ENCODE measurements around the gene ZFAND6.

ZFAND6 gene

DNA sequence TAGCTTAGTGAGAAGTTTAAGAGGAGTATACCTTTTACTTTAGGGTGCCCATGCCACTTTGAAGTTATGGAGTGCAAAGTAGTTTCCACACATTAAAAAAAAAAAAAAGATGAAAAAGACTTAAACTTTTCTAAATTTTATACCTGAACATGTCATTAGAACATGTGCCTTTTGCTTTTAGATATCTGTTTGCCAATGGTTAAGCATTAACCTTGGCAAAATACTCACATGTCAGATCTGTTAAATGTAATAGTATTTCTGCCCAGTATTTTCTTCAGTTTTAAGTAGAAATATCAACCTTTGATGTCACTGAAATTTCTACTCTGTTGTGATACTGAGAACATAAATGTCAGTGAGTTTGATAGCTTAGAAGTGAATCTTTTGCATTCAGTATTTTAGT, 12.2 kb downstream of the ZFAND6 start:
- peaks cover 1% of the 10 kb centered on the region; the same call in 1 of the 2 replicates for H3K4me1 ChIP-seq (ENCODE audit: control insufficient read depth, insufficient read depth, low read length)
- no peak overlapping the region for H3K27ac ChIP-seq (ENCODE audit: low read length)
- H3K4me3 ChIP-seq (ENCODE audit: low read length): no peak overlapping the region
- H3K9me3 ChIP-seq (ENCODE audit: control insufficient read depth, insufficient read depth, low read length): no peaks in the 10 kb centered on the region
- no peaks in the 10 kb centered on the region for H3K27me3 ChIP-seq (ENCODE audit: control insufficient read depth, insufficient read depth, low read length)
- no peaks in the 10 kb centered on the region for H3K36me3 ChIP-seq (ENCODE audit: control insufficient read depth, insufficient read depth, low read length)
- no peak for DNase-seq (ENCODE audit: low read depth, low spot score)

DNA sequence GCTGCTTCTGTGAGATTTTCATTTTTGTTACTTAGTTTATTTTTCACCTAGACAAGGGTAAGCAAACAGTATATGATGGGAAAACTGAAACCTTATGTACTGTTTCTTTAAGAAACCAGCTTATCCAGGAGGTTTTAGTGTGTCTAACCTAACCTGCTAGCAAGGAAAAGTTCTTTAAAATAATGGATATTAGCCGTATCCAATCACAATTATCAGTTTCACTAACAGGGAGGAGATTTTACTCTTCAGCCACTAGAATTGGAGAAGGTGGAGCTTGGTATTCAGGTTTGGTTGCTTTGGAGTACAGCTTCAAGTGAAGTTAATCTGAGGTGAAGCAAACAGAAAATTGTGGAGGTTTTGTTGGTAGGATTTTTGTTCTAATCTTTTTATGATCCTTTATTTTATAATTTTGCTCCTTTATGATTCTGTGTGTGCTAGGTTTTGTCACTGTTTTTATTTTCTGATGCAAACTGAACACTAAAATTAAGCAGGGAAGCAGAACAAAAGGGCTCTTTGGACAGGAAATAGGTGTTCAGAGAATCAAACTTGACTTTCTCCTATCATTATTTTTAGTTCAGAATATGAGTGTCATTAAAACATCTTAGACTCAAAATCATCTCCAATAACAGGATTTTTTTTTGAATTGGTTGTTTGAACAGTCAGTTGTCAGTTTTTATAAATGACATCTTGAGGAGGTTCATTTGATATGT, 13.0 kb downstream of the ZFAND6 start:
- H3K4me1 ChIP-seq (ENCODE audit: control insufficient read depth, insufficient read depth, low read length): no peaks in the 10 kb centered on the region
- H3K27ac ChIP-seq (ENCODE audit: low read length): no peak overlapping the region
- H3K36me3 ChIP-seq (ENCODE audit: control insufficient read depth, insufficient read depth, low read length): no peaks in the 10 kb centered on the region
- WGBS (ENCODE audit: insufficient coverage, insufficient read length): no CpG with 5 or more reads among the region's 1 CpG
- no peaks in the 10 kb centered on the region for H3K9me3 ChIP-seq (ENCODE audit: control insufficient read depth, insufficient read depth, low read length)
- no peak overlapping the region for H3K4me3 ChIP-seq (ENCODE audit: low read length)
- DNase-seq (ENCODE audit: low read depth, low spot score): peak; percentile 48
- H3K27me3 ChIP-seq (ENCODE audit: control insufficient read depth, insufficient read depth, low read length): no peaks in the 10 kb centered on the region

- H3K36me3 ChIP-seq (ENCODE audit: control insufficient read depth, insufficient read depth, low read length): no peaks in the 10 kb centered on the region
- H3K4me1 ChIP-seq (ENCODE audit: control insufficient read depth, insufficient read depth, low read length): no peaks in the 10 kb centered on the region
- H3K27me3 ChIP-seq (ENCODE audit: control insufficient read depth, insufficient read depth, low read length): no peaks in the 10 kb centered on the region
- H3K4me3 ChIP-seq (ENCODE audit: low read length): no peak overlapping the region
- H3K27ac ChIP-seq (ENCODE audit: low read length): no peak overlapping the region
- H3K9me3 ChIP-seq (ENCODE audit: control insufficient read depth, insufficient read depth, low read length): no peaks in the 10 kb centered on the region
- no peak for DNase-seq (ENCODE audit: low read depth, low spot score)
- no CpG with 5 or more reads among the region's 3 CpGs for whole genome bisulfite sequencing (ENCODE audit: insufficient coverage, insufficient read length)
Measured at GRCh38 chr15:80073197-80073596, 13.7 kb downstream of the ZFAND6 start.

DNA sequence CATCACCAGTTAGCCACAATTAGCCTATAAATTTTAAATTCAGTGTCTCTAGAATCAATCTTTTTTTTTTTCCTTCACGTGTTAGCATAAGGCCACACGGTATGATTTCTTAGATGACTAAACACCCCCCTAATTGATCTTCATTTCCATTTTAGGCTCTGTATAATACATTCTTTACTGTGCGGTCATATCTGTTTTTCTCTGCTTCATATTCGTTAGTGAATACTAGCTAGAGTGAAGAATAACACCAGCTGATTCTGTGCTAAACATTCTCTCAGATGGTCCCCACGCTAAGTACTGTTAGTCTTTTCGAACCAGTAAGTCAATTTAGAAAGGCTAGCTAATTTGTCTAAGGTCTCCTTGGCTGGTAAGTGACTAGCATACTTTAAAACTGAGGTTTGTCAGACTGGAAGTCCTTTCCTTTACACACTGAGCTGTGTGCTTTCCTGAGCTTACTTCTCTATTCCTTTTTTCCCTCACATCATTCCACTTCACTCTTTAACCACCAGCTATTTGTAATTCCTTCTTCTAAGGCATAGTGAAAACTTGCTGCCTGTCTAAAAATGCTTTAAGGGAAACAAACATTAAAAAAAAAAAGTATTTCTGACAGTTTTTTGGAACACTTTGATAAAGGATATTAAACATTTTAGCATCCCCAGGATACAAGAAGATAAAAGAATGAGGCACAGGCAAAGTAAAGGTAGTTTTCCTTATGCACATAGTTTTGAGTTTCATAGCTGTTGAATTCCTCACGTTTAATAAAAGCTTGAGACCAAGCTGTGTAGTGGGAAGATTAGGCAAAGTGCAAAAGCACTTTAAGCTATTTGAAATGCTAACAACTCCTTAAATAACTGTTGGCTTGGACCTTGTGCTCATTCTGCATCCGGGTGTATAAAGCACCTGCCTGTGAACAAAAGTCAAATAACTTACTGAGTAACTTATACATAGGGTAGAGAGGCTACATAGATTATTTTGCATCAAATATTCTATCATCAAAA, 17.1 kb downstream of the ZFAND6 start:
- no peak overlapping the region for H3K27ac ChIP-seq (ENCODE audit: low read length)
- no peak for DNase-seq (ENCODE audit: low read depth, low spot score)

GRCh38 chr15:80081390-80081789, 21.9 kb downstream of the ZFAND6 start:
- no peak for DNase-seq (ENCODE audit: low read depth, low spot score)
- no CpG with 5 or more reads among the region's 2 CpGs for WGBS (ENCODE audit: insufficient coverage, insufficient read length)
- Histone ChIP-seq H3K27me3 (ENCODE audit: control insufficient read depth, insufficient read depth, low read length) (no peaks in the 10 kb centered on the region), H3K4me3 (ENCODE audit: low read length) (no peak overlapping the region), H3K9me3 (ENCODE audit: control insufficient read depth, insufficient read depth, low read length) (no peaks in the 10 kb centered on the region), H3K36me3 (ENCODE audit: control insufficient read depth, insufficient read depth, low read length) (no peaks in the 10 kb centered on the region), H3K27ac (ENCODE audit: low read length) (no peak overlapping the region), H3K4me1 (ENCODE audit: control insufficient read depth, insufficient read depth, low read length) (no peaks in the 10 kb centered on the region)

More for the DNA sequence above, 17.1 kb downstream of the ZFAND6 start:
- no peaks in the 10 kb centered on the region for H3K9me3 ChIP-seq (ENCODE audit: control insufficient read depth, insufficient read depth, low read length)
- H3K4me1 ChIP-seq (ENCODE audit: control insufficient read depth, insufficient read depth, low read length): no peaks in the 10 kb centered on the region
- no peaks in the 10 kb centered on the region for H3K27me3 ChIP-seq (ENCODE audit: control insufficient read depth, insufficient read depth, low read length)
- WGBS (ENCODE audit: insufficient coverage, insufficient read length): no CpG with 5 or more reads among the region's 8 CpGs
- no peaks in the 10 kb centered on the region for H3K36me3 ChIP-seq (ENCODE audit: control insufficient read depth, insufficient read depth, low read length)
- H3K4me3 ChIP-seq (ENCODE audit: low read length): no peak overlapping the region

DNA sequence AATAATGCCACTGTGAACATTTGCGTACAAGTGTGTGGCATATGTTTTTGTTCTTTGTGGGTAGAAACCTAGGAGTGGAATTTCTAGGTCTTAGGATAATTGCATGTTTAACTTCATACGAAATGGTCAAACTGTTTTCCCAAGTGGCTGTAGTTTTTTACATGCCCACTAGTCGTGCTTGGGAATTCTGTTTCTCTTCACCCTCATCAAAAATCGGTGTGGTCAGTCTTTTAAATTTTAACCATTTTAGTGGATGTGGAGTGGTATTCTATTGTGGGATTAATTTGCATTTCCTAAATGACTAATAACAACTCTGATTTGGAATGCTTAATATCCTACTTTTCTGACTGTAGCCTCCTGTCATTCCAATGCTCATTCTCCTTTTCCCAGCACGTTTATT, 27.6 kb downstream of the ZFAND6 start:
- no CpG with 5 or more reads among the region's 5 CpGs for WGBS (ENCODE audit: insufficient coverage, insufficient read length)

GRCh38 chr15:80090041-80090440, 30.6 kb downstream of the ZFAND6 start:
- no peak for DNase-seq (ENCODE audit: low read depth, low spot score)
- Histone ChIP-seq H3K36me3 (ENCODE audit: control insufficient read depth, insufficient read depth, low read length) (no peaks in the 10 kb centered on the region), H3K27ac (ENCODE audit: low read length) (no peak overlapping the region), H3K27me3 (ENCODE audit: control insufficient read depth, insufficient read depth, low read length) (no peaks in the 10 kb centered on the region), H3K4me1 (ENCODE audit: control insufficient read depth, insufficient read depth, low read length) (0 out of 2 replicates have a peak, but pooled peaks cover 1% of the 10 kb centered on the region), H3K4me3 (ENCODE audit: low read length) (no peak overlapping the region), H3K9me3 (ENCODE audit: control insufficient read depth, insufficient read depth, low read length) (no peaks in the 10 kb centered on the region)
- WGBS (ENCODE audit: insufficient coverage, insufficient read length): no CpG with 5 or more reads among the region's 1 CpG

More for the DNA sequence above, 27.6 kb downstream of the ZFAND6 start:
- H3K27ac ChIP-seq (ENCODE audit: low read length): no peak overlapping the region
- no peak for DNase-seq (ENCODE audit: low read depth, low spot score)
- H3K4me1 ChIP-seq (ENCODE audit: control insufficient read depth, insufficient read depth, low read length): no peaks in the 10 kb centered on the region
- no peaks in the 10 kb centered on the region for H3K27me3 ChIP-seq (ENCODE audit: control insufficient read depth, insufficient read depth, low read length)
- no peaks in the 10 kb centered on the region for H3K9me3 ChIP-seq (ENCODE audit: control insufficient read depth, insufficient read depth, low read length)
- H3K4me3 ChIP-seq (ENCODE audit: low read length): no peak overlapping the region
- no peaks in the 10 kb centered on the region for H3K36me3 ChIP-seq (ENCODE audit: control insufficient read depth, insufficient read depth, low read length)

DNA sequence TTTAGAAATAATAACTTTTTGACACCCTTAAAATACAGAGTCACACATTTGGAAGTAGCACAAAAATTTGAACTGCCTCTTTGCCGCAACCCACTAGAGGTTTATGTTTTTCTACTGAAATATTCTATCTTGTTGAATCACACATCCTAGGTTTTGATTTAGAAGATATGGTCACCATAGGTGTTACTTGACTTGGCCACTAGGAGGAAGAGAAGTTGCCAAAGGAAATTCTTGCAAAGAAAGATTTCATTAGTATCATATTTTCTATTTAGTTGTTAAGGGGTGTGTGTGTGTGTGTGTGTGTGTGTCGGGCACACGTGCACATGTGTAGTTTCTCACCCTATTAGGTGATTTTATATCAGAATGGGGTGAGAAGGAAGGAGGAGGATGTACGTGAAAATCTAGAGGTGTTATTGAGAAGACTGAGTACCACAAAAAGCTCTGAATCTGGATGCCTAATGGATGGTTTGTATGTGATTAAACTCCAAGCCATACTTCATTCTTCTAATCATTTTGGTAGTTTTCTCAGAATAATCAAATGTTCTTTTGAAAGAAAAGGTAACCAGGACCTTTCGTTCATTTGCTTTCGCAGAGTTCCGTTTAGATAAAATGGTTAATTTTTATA, 31.5 kb downstream of the ZFAND6 start:
- Histone ChIP-seq H3K9me3 (ENCODE audit: control insufficient read depth, insufficient read depth, low read length) (no peaks in the 10 kb centered on the region), H3K27me3 (ENCODE audit: control insufficient read depth, insufficient read depth, low read length) (no peaks in the 10 kb centered on the region), H3K36me3 (ENCODE audit: control insufficient read depth, insufficient read depth, low read length) (no peaks in the 10 kb centered on the region), H3K4me3 (ENCODE audit: low read length) (no peak overlapping the region), H3K27ac (ENCODE audit: low read length) (no peak overlapping the region), H3K4me1 (ENCODE audit: control insufficient read depth, insufficient read depth, low read length) (0 out of 2 replicates have a peak, but pooled peaks cover 1% of the 10 kb centered on the region)
- no peak for DNase-seq (ENCODE audit: low read depth, low spot score)
- no CpG with 5 or more reads among the region's 7 CpGs for WGBS (ENCODE audit: insufficient coverage, insufficient read length)

GRCh38 chr15:80093854-80094418, 34.5 kb downstream of the ZFAND6 start:
- no peak for DNase-seq (ENCODE audit: low read depth, low spot score)
- H3K4me1 ChIP-seq (ENCODE audit: control insufficient read depth, insufficient read depth, low read length): 0 out of 2 replicates have a peak, but pooled peaks cover 1% of the 10 kb centered on the region
- no peaks in the 10 kb centered on the region for H3K27me3 ChIP-seq (ENCODE audit: control insufficient read depth, insufficient read depth, low read length)
- H3K27ac ChIP-seq (ENCODE audit: low read length): no peak overlapping the region
- no CpG with 5 or more reads among the region's 5 CpGs for WGBS (ENCODE audit: insufficient coverage, insufficient read length)
- H3K36me3 ChIP-seq (ENCODE audit: control insufficient read depth, insufficient read depth, low read length): no peaks in the 10 kb centered on the region
- H3K4me3 ChIP-seq (ENCODE audit: low read length): no peak overlapping the region
- H3K9me3 ChIP-seq (ENCODE audit: control insufficient read depth, insufficient read depth, low read length): no peaks in the 10 kb centered on the region

- Histone ChIP-seq H3K4me3 (ENCODE audit: low read length) (no peak overlapping the region), H3K27me3 (ENCODE audit: control insufficient read depth, insufficient read depth, low read length) (no peaks in the 10 kb centered on the region), H3K4me1 (ENCODE audit: control insufficient read depth, insufficient read depth, low read length) (0 out of 2 replicates have a peak, but pooled peaks cover 1% of the 10 kb centered on the region), H3K36me3 (ENCODE audit: control insufficient read depth, insufficient read depth, low read length) (no peaks in the 10 kb centered on the region), H3K27ac (ENCODE audit: low read length) (no peak overlapping the region), H3K9me3 (ENCODE audit: control insufficient read depth, insufficient read depth, low read length) (no peaks in the 10 kb centered on the region)
- DNase-seq (ENCODE audit: low read depth, low spot score): no peak
- no CpG with 5 or more reads among the region's 4 CpGs for WGBS (ENCODE audit: insufficient coverage, insufficient read length)
Measured at GRCh38 chr15:80095511-80095910, 36.0 kb downstream of the ZFAND6 start.

Measured in iPS DF 6.9 (cell line).